ENCODE results near the gene DIAPH1.

- TF ChIP-seq CTCF (IDR thresholded peaks at IDR 0.05) (no peak), ZFX (IDR thresholded peaks at IDR 0.05; ENCODE audit: borderline replicate concordance) (no peak)
Observed at GRCh38 chr5:141657937-141658545, 39.2 kb upstream of the DIAPH1 start.

All from 22Rv1 (cell line).